ENCODE measurements around the gene RHOG. TPM values are rescaled to one million over a fixed set of nuclear protein-coding genes. Genes with fewer than 3 reads are reported as not detected.

Gene RHOG
- total and polyA plus RNA-seq, 9 of the 15 experiments (the other 6 are each of a cell fraction or from before 2014, with no cell fraction given): 22.6 to 162 (median 80.3) TPM

- TF ChIP-seq ESRRA (IDR thresholded peaks at IDR 0.05; ENCODE audit: borderline replicate concordance, low read depth): peak; percentile 81
- TF ChIP-seq CTBP1 (IDR thresholded peaks at IDR 0.05; ENCODE audit: borderline replicate concordance): peak; percentile 88
- TF ChIP-seq PCBP1 (IDR thresholded peaks at IDR 0.05; ENCODE audit: low read depth, low read length, poor library complexity, severe bottlenecking): no peak
- TF ChIP-seq CBX5 (IDR thresholded peaks at IDR 0.05; ENCODE audit: borderline replicate concordance, low read depth): no peak; the same call in 1 of the 2 replicates
- TF ChIP-seq, protein P1, sequence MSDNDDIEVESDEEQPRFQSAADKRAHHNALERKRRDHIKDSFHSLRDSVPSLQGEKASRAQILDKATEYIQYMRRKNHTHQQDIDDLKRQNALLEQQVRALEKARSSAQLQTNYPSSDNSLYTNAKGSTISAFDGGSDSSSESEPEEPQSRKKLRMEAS (CRISPR knock-in tag; IDR thresholded peaks at IDR 0.05): peak; percentile 36
- no peak for TF ChIP-seq HDGF (IDR thresholded peaks at IDR 0.05)
- TF ChIP-seq, protein P2, sequence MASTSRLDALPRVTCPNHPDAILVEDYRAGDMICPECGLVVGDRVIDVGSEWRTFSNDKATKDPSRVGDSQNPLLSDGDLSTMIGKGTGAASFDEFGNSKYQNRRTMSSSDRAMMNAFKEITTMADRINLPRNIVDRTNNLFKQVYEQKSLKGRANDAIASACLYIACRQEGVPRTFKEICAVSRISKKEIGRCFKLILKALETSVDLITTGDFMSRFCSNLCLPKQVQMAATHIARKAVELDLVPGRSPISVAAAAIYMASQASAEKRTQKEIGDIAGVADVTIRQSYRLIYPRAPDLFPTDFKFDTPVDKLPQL (IDR thresholded peaks at IDR 0.05; ENCODE audit: extremely low read depth, insufficient read length): no peak
- TF ChIP-seq TGIF2 (CRISPR knock-in tag; IDR thresholded peaks at IDR 0.05): no peak
- TF ChIP-seq GMEB1 (CRISPR knock-in tag; IDR thresholded peaks at IDR 0.05): no peak; the same call in 1 of the 2 replicates
- TF ChIP-seq ZNF277 (CRISPR knock-in tag; IDR thresholded peaks at IDR 0.05; ENCODE audit: borderline replicate concordance): no peak
- TF ChIP-seq FOXK2 (conservative IDR thresholded peaks at IDR 0.05 in 1 of 2, IDR thresholded peaks at IDR 0.05 in 1 of 2; ENCODE audit: low read depth in 2 of 2): peak; percentile 61 to 67; a peak in 2 of 4 replicates
- TF ChIP-seq, protein P3, sequence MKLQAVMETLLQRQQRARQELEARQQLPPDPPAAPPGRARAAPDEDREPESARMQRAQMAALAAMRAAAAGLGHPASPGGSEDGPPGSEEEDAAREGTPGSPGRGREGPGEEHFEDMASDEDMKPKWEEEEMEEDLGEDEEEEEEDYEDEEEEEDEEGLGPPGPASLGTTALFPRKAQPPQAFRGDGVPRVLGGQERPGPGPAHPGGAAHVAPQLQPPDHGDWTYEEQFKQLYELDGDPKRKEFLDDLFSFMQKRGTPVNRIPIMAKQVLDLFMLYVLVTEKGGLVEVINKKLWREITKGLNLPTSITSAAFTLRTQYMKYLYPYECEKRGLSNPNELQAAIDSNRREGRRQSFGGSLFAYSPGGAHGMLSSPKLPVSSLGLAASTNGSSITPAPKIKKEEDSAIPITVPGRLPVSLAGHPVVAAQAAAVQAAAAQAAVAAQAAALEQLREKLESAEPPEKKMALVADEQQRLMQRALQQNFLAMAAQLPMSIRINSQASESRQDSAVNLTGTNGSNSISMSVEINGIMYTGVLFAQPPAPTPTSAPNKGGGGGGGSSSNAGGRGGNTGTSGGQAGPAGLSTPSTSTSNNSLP (IDR thresholded peaks at IDR 0.05; ENCODE audit: borderline replicate concordance, low read depth, low read length): no peak
- TF ChIP-seq SAP30 (IDR thresholded peaks at IDR 0.05; ENCODE audit: borderline replicate concordance, insufficient read depth, low read depth, low read length, poor library complexity, severe bottlenecking): no peak
- TF ChIP-seq, protein P4, sequence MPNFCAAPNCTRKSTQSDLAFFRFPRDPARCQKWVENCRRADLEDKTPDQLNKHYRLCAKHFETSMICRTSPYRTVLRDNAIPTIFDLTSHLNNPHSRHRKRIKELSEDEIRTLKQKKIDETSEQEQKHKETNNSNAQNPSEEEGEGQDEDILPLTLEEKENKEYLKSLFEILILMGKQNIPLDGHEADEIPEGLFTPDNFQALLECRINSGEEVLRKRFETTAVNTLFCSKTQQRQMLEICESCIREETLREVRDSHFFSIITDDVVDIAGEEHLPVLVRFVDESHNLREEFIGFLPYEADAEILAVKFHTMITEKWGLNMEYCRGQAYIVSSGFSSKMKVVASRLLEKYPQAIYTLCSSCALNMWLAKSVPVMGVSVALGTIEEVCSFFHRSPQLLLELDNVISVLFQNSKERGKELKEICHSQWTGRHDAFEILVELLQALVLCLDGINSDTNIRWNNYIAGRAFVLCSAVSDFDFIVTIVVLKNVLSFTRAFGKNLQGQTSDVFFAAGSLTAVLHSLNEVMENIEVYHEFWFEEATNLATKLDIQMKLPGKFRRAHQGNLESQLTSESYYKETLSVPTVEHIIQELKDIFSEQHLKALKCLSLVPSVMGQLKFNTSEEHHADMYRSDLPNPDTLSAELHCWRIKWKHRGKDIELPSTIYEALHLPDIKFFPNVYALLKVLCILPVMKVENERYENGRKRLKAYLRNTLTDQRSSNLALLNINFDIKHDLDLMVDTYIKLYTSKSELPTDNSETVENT (CRISPR knock-in tag; IDR thresholded peaks at IDR 0.05): no peak
Measured at GRCh38 chr11:3831378-3832239, 9.2 kb downstream of the RHOG start (continued).

Data from K562 (cell line).